ENCODE data around the gene MEIOSIN.

GRCh38 chr19:45772130-45772840, 39.0 kb downstream of the MEIOSIN start:
- TF ChIP-seq POLR2A (IDR thresholded peaks at IDR 0.05; ENCODE audit: extremely low read depth, insufficient read length), result no peak
- TF ChIP-seq CTCF (IDR thresholded peaks at IDR 0.05; ENCODE audit: low read depth, low read length), result no peak
